Measurements from ENCODE around the gene ITFG1. TPM values are rescaled to one million over a fixed set of nuclear protein-coding genes. Genes with fewer than 3 reads are reported as not detected.
A peak's percentile ranks its signal among the peaks of the same experiment; 100 is the strongest.

Gene ITFG1
- polyA plus RNA-seq, 3 donors, result 28.9 to 62.5 (median 35.3) TPM

GRCh38 chr16:47304563-47304962, 156.3 kb downstream of the ITFG1 start:
- H3K27ac Mint-ChIP-seq, result no peak overlapping the region
- Histone ChIP-seq H2AFZ (ENCODE audit: insufficient read depth, low read depth, low read length, poor library complexity, severe bottlenecking) (no peak overlapping the region), H3K9ac (ENCODE audit: insufficient read depth, low read length, poor library complexity, severe bottlenecking) (no peak overlapping the region), H3K4me3 (replicated peaks in 1 of 3; ENCODE audit: low read depth in 2 of 3, low read length in 3 of 3) (no peak overlapping the region), H3K27me3 (ENCODE audit: control insufficient read depth in 2 of 2, insufficient read depth in 2 of 2, low read length in 2 of 2) (no peaks in the 10 kb centered on the region), H3K4me2 (replicated peaks; ENCODE audit: extremely low read depth, low read length, poor library complexity, severe bottlenecking) (no peak overlapping the region), H3K4me1 (ENCODE audit: control insufficient read depth in 1 of 2, insufficient read depth in 2 of 2, low read length in 2 of 2) (no peaks in the 10 kb centered on the region), H3K27ac (ENCODE audit: low read depth in 1 of 2, low read length in 2 of 2) (no peak overlapping the region), H3K36me3 (replicated peaks in 1 of 2; ENCODE audit: control insufficient read depth in 1 of 2, insufficient read depth in 2 of 2, low read length in 2 of 2) (peaks cover 7 to 23% of the 10 kb centered on the region in 2 donors), H3K79me2 (ENCODE audit: insufficient read depth, low read length) (no peaks in the 10 kb centered on the region), H3K9me3 (replicated peaks in 1 of 2; ENCODE audit: control insufficient read depth in 1 of 2, insufficient read depth in 1 of 2, low read length in 2 of 2) (peaks cover 0 to 2% of the 10 kb centered on the region in 2 donors), H4K20me1 (ENCODE audit: insufficient read depth, low read length) (no peaks in the 10 kb centered on the region)
- H3K36me3 Mint-ChIP-seq, result peaks cover 35 to 43% of the 10 kb centered on the region in 2 donors
- no peak for TF ChIP-seq CTCF (IDR thresholded peaks at IDR 0.05)
- H3K27me3 Mint-ChIP-seq (ENCODE audit: low read depth in 3 of 3), result peaks cover 0 to 2% (median 0%) of the 10 kb centered on the region in 3 donors
- WGBS (ENCODE audit: insufficient coverage), result no CpG with 5 or more reads among the region's 1 CpG
- intact Hi-C loops (cut with micrococcal nuclease), result no loop called here
- no peak for DNase-seq
- H3K9me3 Mint-ChIP-seq, result peaks cover 0 to 6% (median 3%) of the 10 kb centered on the region in 7 donors
- H3K4me3 Mint-ChIP-seq, result no peak overlapping the region
- peaks cover 2% of the 10 kb centered on the region for H3K4me1 Mint-ChIP-seq

DNA sequence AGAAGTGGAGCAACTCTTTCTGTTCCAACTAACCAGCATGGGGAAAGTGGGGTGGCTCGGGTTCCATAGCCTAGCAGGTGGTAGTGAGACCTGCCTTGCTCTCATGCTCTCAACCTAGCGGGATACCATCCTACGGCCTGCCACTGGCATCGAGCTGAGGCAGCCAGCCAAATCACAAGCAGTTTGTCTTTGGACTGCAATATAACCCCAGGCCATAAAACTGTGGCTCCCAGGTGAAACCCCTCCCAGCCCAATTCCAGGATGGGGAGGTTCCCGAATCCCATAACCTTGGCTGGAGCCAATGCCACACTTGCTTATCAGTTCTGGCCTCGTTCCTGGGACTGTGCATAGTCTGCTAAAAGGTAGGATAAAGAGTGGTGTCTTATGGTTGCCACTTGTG, 161.3 kb downstream of the ITFG1 start:
- TF ChIP-seq CTCF (IDR thresholded peaks at IDR 0.05), result no peak
- Histone ChIP-seq H3K9me3 (replicated peaks in 1 of 2; ENCODE audit: control insufficient read depth in 1 of 2, insufficient read depth in 1 of 2, low read length in 2 of 2) (peaks cover 9 to 14% of the 10 kb centered on the region in 2 donors), H4K20me1 (ENCODE audit: insufficient read depth, low read length) (no peaks in the 10 kb centered on the region), H3K4me2 (replicated peaks; ENCODE audit: extremely low read depth, low read length, poor library complexity, severe bottlenecking) (no peak overlapping the region), H3K79me2 (ENCODE audit: insufficient read depth, low read length) (no peaks in the 10 kb centered on the region), H3K36me3 (replicated peaks in 1 of 2; ENCODE audit: control insufficient read depth in 1 of 2, insufficient read depth in 2 of 2, low read length in 2 of 2) (peaks cover 11 to 23% of the 10 kb centered on the region in 2 donors), H3K27me3 (ENCODE audit: control insufficient read depth in 2 of 2, insufficient read depth in 2 of 2, low read length in 2 of 2) (no peaks in the 10 kb centered on the region), H3K9ac (ENCODE audit: insufficient read depth, low read length, poor library complexity, severe bottlenecking) (no peak overlapping the region), H3K27ac (ENCODE audit: low read depth in 1 of 2, low read length in 2 of 2) (no peak overlapping the region), H3K4me3 (replicated peaks in 1 of 3; ENCODE audit: low read depth in 2 of 3, low read length in 3 of 3) (no peak overlapping the region), H2AFZ (ENCODE audit: insufficient read depth, low read depth, low read length, poor library complexity, severe bottlenecking) (no peak overlapping the region), H3K4me1 (ENCODE audit: control insufficient read depth in 1 of 2, insufficient read depth in 2 of 2, low read length in 2 of 2) (no peaks in the 10 kb centered on the region)
- DNase-seq, result no peak
- 100% methylated on average over 3 of the region's 6 CpGs for WGBS (ENCODE audit: insufficient coverage)
- no peak overlapping the region for H3K4me3 Mint-ChIP-seq
- peaks cover 2% of the 10 kb centered on the region for H3K4me1 Mint-ChIP-seq
- H3K9me3 Mint-ChIP-seq, result peaks cover 14 to 25% (median 17%) of the 10 kb centered on the region in 7 donors
- H3K27ac Mint-ChIP-seq, result peak overlapping the region in 1 of 7 donors; percentile 84
- intact Hi-C loops (cut with micrococcal nuclease), result no loop called here
- peaks cover 0 to 2% (median 2%) of the 10 kb centered on the region in 3 donors for H3K27me3 Mint-ChIP-seq (ENCODE audit: low read depth in 3 of 3)
- H3K36me3 Mint-ChIP-seq, result peaks cover 34 to 51% of the 10 kb centered on the region in 2 donors

All from CD14-positive monocyte (primary cell).